ENCODE results near the gene WFIKKN1. TPM values are rescaled to one million over a fixed set of nuclear protein-coding genes. Genes with fewer than 3 reads are reported as not detected.
A peak's percentile ranks its signal among the peaks of the same experiment; 100 is the strongest.

WFIKKN1 gene
- total and polyA plus RNA-seq, 2 of the 4 experiments (the other 2 are of a cell fraction): 0.10 TPM; not detected in 1

DNA sequence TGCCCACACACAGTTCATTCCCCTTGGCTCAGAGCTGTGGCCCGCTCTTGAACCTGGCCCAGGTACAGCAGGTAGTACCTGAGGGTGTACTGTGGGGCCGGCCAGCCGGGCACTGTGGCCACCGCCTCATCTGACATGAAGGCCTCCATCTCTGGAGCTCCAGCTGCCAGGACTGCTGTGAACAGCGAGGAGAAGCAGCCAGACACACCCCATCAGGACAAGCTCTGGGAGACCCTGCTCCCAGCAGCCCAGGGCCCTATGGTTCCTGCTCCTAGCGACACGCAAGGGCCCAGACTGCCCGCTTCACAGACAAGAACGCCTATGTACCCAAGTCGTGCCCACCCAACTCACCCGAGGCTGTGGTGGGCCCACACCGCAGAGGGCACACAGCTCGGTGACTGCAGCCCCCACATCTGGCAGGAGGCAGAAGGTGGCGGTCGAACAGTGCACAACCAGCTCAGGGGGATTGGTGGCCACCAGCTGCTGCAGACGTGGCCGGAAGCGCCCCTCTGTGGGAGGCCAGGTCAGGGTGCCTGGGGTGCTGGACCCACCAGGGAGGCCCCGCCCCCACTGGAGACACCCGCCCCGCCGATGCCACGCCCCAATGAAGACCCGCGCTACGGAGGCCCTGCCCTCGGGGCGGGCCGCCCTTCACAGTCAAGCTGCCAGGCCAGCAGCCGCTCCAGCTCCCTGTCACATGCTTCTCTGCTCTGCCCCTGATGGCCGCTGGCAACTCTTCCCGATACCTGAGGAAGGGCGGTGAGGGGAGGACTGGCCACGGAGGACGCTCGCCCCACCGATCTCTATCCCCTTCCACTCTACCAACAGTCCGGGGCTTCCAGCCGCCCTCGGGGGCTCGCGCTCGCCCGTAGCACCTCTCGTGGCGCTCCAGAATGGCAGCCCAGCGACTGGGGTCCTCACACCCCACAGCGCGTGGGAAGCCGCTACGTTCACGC is 48.4 kb downstream of the WFIKKN1 start:
- ChIA-PET CTCF (no interaction called here), POLR2A (ENCODE audit: unreplicated experiment) (interaction anchor here (0.6 kb wide), 1 partner anchor 98 kb away, joined by 5 read pairs; no protein-coding TSS in a partner anchor)
- Histone ChIP-seq H3K14ac (replicated peaks; ENCODE audit: low read depth, low read length) (peak overlapping the region; percentile 76), H3K4me2 (ENCODE audit: low read depth, low read length) (peak overlapping the region; percentile 77), H2AFZ (replicated peaks; ENCODE audit: low read length, poor library complexity) (peak overlapping the region; percentile 99), H2AK5ac (ENCODE audit: low read depth, low read length) (peak overlapping the region; percentile 87), H3K4me3 (ENCODE audit: insufficient read depth, low read depth, low read length) (peak overlapping the region; percentile 51), H3K9me1 (ENCODE audit: insufficient read depth, low read length) (peaks cover 15% of the 10 kb centered on the region), H4K20me1 (ENCODE audit: insufficient read depth, low read length) (peaks cover 44% of the 10 kb centered on the region), H3K9ac (ENCODE audit: low read depth, low read length) (peak overlapping the region; percentile 57), H3K27ac (ENCODE audit: insufficient read depth, low read length) (peak overlapping the region; percentile 34), H3K79me1 (ENCODE audit: low read depth in 1 of 2, low read length in 2 of 2) (peaks cover 9 to 45% of the 10 kb centered on the region in 2 experiments; a peak in 3 of 4 replicates), H2BK20ac (ENCODE audit: low read depth, low read length) (no peak overlapping the region), H3K9me3 (ENCODE audit: control insufficient read depth, insufficient read depth, low read length) (no peaks in the 10 kb centered on the region), H3K23ac (ENCODE audit: low read depth, low read length) (peak overlapping the region; percentile 68), H2BK120ac (ENCODE audit: low read depth, low read length) (no peak overlapping the region; the same call in 1 of the 2 replicates), H2AK9ac (replicated peaks; ENCODE audit: low read depth, low read length, poor library complexity) (peak overlapping the region; percentile 97), H2BK5ac (ENCODE audit: low read depth, low read length, poor library complexity, severe bottlenecking) (peak overlapping the region; percentile 28), H3K27me3 (ENCODE audit: control insufficient read depth, insufficient read depth, low read length) (no peaks in the 10 kb centered on the region), H3K18ac (ENCODE audit: low read depth, low read length) (no peak overlapping the region), H3K36me3 (ENCODE audit: control insufficient read depth, insufficient read depth, low read length) (peaks cover 20% of the 10 kb centered on the region), H4K5ac (ENCODE audit: low read depth, low read length) (peak overlapping the region; percentile 4; the same call in 1 of the 2 replicates), H3K56ac (ENCODE audit: extremely low read depth, insufficient read depth, low read length) (no peak overlapping the region), H2BK15ac (ENCODE audit: low read depth, low read length) (no peak overlapping the region), H4K91ac (ENCODE audit: insufficient read depth, low read depth, low read length) (peak overlapping the region; percentile 46), H3K4ac (ENCODE audit: low read depth, low read length) (peak overlapping the region; percentile 75), H3K4me1 (ENCODE audit: control insufficient read depth, insufficient read depth, low read length) (peaks cover 26% of the 10 kb centered on the region), H4K8ac (ENCODE audit: low read depth in 2 of 2, low read length in 2 of 2) (peak overlapping the region in 1 of 2 experiments; percentile 87; a peak in 2 of 4 replicates)
- TF ChIP-seq POLR2A (IDR thresholded peaks at IDR 0.05; ENCODE audit: low read depth, low read length) (0 out of 2 replicates have a peak, but pooled peaks have one; percentile 8), RCOR1 (IDR thresholded peaks at IDR 0.05; ENCODE audit: insufficient replicate concordance, low read length) (no peak)
- ATAC-seq (ENCODE audit: low read depth) (peak; percentile 11), DNase-seq (peak; percentile 30)
- BruUV-seq (replicated peaks): no TSS peak
- 32% methylated on average over 29 of the region's 52 CpGs; no CpG with 5 or more reads in 1 of the 2 experiments for WGBS, 2 experiments (ENCODE audit: extremely low coverage in 2 of 2, insufficient read length in 1 of 2)
- intact Hi-C loops (cut with micrococcal nuclease): no loop called here
- dilution Hi-C loops (cut with HindIII; ENCODE audit: low sequenced_read_pairs, unreplicated experiment): no loop called here
- in situ Hi-C loops (cut with MboI; ENCODE audit: low sequenced_read_pairs): no loop called here
